Keratinocyte (primary cell): ENCODE data around the gene TRIM28.

ENCODE experiments used
- EZH2 ChIP-seq: IDR thresholded peaks from one replicate; pipeline ENCODE4 v1.6.1; 2012; ENCODE audit warnings: inconsistent platforms, mild to moderate bottlenecking, low read length, moderate library complexity
- TF ChIP-seq, protein P1 (sequence below), 3 experiments: IDR thresholded peaks in 1 of 3; conservative IDR thresholded peaks in 1 of 3; optimal IDR thresholded peaks in 1 of 3; 2 replicates in 2 of 3; 3 replicates in 1 of 3; pipeline versions ENCODE3 to v1.5.1; 2011; ENCODE audit warnings: low read length in 3 of 3, mild to moderate bottlenecking in 3 of 3, moderate library complexity in 2 of 3, control low read depth in 1 of 3, inconsistent platforms in 1 of 3; ENCODE audit not compliant: insufficient read depth in 2 of 3; ENCODE audit errors: extremely low read depth in 1 of 3

- TF ChIP-seq EZH2 = no peak
- TF ChIP-seq, protein P1, sequence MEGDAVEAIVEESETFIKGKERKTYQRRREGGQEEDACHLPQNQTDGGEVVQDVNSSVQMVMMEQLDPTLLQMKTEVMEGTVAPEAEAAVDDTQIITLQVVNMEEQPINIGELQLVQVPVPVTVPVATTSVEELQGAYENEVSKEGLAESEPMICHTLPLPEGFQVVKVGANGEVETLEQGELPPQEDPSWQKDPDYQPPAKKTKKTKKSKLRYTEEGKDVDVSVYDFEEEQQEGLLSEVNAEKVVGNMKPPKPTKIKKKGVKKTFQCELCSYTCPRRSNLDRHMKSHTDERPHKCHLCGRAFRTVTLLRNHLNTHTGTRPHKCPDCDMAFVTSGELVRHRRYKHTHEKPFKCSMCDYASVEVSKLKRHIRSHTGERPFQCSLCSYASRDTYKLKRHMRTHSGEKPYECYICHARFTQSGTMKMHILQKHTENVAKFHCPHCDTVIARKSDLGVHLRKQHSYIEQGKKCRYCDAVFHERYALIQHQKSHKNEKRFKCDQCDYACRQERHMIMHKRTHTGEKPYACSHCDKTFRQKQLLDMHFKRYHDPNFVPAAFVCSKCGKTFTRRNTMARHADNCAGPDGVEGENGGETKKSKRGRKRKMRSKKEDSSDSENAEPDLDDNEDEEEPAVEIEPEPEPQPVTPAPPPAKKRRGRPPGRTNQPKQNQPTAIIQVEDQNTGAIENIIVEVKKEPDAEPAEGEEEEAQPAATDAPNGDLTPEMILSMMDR (optimal IDR thresholded peaks at IDR 0.05 in 1 of 3, IDR thresholded peaks at IDR 0.05 in 1 of 3, conservative IDR thresholded peaks at IDR 0.05 in 1 of 3; ENCODE audit: extremely low read depth in 1 of 3, insufficient read depth in 2 of 3, low read length in 3 of 3) = peak in 1 of 3 experiments; percentile 16
These were observed 26.7 kb upstream of the TRIM28 start for GRCh38 chr19:58516964-58517833.
